Esophagus squamous epithelium (tissue), 4 donors: Measurements from ENCODE around the gene ASS1.

Source experiments
- POLR2A ChIP-seq, 4 donors: fragments of 450-650 bp; IDR thresholded peaks; one replicate each; pipeline ENCODE4 v1.6.1; 2017; ENCODE audit warnings: antibody characterized with exemption in 4 of 4, mild to moderate bottlenecking in 4 of 4, moderate library complexity in 3 of 4
- TF ChIP-seq, protein P1 (sequence below), 6 experiments: fragments of 450-650 bp in 4 of 6; fragments of 200-600 bp in 2 of 6; sonication (generic) in 2 of 6; IDR thresholded peaks; one replicate each; pipeline ENCODE4 v1.5.1; 2016 to 2019; ENCODE audit warnings: antibody characterized with exemption in 6 of 6, mild to moderate bottlenecking in 4 of 6, moderate library complexity in 4 of 6

DNA sequence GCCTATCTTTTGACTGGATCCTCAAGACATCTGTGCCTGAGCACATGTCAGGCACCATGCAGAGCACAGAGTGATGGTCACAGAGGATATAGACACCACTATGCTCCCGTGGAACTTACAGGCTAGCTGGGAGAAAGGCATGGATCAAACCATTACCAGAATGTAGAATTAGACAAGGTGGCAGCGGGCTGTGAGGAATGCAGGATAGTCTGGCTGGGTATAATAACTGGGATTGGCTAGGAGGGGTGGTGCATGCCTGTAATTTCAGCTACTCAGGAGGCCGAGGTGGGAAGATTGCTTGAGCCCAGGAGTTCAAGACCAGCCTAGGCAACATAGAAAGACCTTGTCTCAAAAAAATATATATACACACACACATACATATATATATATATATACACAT lies 50.3 kb downstream of the ASS1 start:
- TF ChIP-seq, protein P1, sequence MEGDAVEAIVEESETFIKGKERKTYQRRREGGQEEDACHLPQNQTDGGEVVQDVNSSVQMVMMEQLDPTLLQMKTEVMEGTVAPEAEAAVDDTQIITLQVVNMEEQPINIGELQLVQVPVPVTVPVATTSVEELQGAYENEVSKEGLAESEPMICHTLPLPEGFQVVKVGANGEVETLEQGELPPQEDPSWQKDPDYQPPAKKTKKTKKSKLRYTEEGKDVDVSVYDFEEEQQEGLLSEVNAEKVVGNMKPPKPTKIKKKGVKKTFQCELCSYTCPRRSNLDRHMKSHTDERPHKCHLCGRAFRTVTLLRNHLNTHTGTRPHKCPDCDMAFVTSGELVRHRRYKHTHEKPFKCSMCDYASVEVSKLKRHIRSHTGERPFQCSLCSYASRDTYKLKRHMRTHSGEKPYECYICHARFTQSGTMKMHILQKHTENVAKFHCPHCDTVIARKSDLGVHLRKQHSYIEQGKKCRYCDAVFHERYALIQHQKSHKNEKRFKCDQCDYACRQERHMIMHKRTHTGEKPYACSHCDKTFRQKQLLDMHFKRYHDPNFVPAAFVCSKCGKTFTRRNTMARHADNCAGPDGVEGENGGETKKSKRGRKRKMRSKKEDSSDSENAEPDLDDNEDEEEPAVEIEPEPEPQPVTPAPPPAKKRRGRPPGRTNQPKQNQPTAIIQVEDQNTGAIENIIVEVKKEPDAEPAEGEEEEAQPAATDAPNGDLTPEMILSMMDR (IDR thresholded peaks at IDR 0.05): no peak
- no peak for TF ChIP-seq POLR2A (IDR thresholded peaks at IDR 0.05)
